HG03039 (cell line): Measurements from ENCODE around the gene FKBP14.
"Not testable (repeated sequence)": the region's sequence is repeated elsewhere in the genome, so short reads cannot be mapped to it uniquely, and the experiment has no call there.

ENCODE experiments used
- ATAC-seq: cut with Tn5 transposase; IDR thresholded peaks from one replicate; pipeline ENCODE4 v1.9.1; 2021; ENCODE audit warnings: mild to moderate bottlenecking, moderate library complexity; ENCODE audit not compliant: unreplicated experiment

The FKBP14 gene

GRCh38 chr7:29962035-29962434 lies 64.5 kb downstream of the FKBP14 start:
- no peak for ATAC-seq

DNA sequence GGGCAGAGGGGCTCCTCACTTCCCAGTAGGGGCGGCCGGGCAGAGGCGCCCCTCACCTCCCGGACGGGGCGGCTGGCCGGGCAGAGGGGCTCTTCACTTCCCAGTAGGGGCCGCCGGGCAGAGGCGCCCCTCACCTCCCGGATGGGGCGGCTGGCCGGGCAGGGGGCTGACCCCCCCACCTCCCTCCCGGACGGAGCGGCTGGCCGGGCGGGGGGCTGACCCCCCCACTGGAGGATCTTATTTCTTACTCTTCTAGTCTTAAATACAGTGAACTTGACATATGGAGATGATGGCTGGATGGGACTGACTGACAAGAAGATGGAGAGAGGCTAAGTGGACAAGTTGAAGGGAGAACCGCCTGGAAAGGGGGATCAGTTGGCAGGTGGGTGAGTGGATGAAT lies 64.9 kb downstream of the FKBP14 start:
- not testable (repeated sequence) for ATAC-seq
